ENCODE results near the gene GPHN.

The GPHN gene

GRCh38 chr14:67167420-67168109 is 659.6 kb downstream of the GPHN start:
- no peak for DNase-seq (ENCODE audit: low spot score)

- no peak for DNase-seq (ENCODE audit: low spot score)
Observed at GRCh38 chr14:67168110-67168441, 660.1 kb downstream of the GPHN start.

DNA sequence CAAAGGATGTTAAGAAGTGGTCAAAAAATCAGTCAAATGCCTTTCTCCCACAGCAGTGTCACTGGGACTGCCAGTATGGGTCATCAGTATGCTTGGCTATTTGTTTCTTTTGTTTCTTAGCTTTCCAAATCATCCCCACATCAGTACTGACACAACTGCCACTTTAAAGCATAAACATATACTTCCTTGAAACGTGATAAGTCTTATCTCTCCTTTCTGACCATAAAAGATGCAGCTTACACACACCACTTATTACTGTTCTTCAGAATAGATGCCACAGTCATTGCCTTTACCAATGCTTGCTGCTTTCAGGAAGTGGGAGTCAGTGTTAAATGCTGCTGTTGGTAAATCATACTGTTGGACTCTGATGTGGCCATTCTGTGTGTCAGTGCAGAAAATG is 662.7 kb downstream of the GPHN start:
- DNase-seq (ENCODE audit: low spot score) = no peak

GRCh38 chr14:67172056-67172455 is 664.1 kb downstream of the GPHN start:
- DNase-seq (ENCODE audit: low spot score) = no peak

DNA sequence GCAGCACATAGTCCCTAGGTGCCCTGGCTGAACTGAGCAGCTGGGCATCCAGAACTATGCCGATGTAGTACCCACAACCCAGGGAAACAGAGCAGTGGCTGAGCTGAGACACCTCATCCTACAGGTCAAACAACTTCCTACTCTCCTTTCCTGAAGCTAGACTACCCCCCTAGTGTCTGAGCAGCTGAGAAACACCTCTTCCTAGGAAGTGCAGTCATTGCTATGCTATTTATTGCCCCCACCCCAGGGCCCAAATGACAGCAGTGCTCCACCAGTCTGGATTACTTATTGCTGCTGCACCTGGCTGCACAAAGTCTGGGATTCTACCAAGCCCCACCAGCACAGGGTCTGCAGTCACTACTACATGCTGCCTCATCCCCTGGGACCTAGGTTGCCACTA is 664.6 kb downstream of the GPHN start:
- no peak for DNase-seq (ENCODE audit: low spot score)

DNA sequence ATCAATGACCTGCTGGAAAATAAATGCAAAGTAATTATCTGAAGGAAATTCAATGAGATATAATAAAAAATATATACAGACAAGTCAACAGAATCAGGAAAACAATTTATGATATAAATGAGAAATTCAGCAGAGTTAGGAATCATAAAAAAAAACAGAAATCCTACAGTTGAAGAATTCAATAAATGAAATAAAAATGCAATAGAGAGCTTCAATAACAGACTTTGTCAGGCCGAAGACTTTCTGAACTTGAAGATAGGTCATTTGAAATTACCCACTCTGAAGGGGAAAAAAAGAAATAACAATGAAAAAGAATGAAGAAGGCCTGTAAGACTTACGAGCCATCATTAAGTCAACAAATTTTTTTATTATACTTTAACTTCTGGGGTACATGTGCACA is 665.8 kb downstream of the GPHN start:
- DNase-seq (ENCODE audit: low spot score) = no peak

DNA sequence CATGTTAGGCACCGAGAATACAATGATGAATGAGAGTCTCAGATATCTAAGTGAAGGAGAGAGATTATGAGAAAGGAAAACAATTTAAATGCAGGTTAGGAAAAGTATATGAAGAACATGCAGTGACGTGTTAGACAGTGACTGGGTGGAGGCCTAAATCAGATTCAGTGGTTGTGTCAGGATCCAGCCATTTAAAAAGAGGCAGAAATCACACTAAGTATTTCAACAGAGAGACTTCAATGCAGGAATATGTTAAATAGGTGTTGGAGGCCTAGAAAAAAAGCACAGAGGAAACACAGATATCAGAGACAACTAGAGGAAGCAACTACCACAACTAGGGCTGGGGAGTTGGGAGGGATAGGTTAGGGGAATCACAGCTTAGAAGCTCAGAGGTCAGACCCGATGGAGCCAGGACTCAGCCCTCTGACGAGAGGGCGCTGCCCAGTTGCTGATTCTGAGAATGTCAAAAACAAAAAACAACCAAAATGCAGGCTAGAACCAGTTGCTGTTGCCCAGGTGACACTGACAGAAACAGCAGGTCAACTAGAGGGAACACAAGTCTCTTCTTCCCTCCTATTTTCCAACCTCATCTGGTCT is 678.3 kb downstream of the GPHN start:
- DNase-seq (ENCODE audit: low spot score) = no peak

GRCh38 chr14:67186789-67187584 is 679.0 kb downstream of the GPHN start:
- peak; percentile 33 for DNase-seq (ENCODE audit: low spot score)

- DNase-seq (ENCODE audit: low spot score) = peak; percentile 24
Observed at GRCh38 chr14:67187826-67188225, 679.9 kb downstream of the GPHN start.

DNA sequence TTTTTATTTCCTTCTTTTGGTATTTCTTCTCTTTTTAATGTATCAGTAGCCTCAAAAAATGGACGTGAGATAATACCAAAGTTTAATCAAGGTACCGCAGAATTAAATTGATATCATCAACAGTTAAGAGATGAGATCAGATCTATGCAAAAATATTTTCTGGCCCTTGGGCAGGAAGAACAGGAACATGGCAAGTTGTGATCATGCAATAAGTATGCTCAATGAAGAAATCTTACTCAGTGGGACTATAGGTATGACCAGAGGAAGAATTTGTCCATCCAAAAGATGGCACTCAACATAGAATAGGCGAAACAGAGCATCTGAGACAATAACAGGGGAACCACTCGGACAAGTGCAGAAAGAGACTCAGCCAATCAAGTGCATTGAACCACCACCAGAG is 680.4 kb downstream of the GPHN start:
- no peak for DNase-seq (ENCODE audit: low spot score)

- DNase-seq (ENCODE audit: low spot score) = no peak
Observed at GRCh38 chr14:67191768-67192290, 683.9 kb downstream of the GPHN start.

DNA sequence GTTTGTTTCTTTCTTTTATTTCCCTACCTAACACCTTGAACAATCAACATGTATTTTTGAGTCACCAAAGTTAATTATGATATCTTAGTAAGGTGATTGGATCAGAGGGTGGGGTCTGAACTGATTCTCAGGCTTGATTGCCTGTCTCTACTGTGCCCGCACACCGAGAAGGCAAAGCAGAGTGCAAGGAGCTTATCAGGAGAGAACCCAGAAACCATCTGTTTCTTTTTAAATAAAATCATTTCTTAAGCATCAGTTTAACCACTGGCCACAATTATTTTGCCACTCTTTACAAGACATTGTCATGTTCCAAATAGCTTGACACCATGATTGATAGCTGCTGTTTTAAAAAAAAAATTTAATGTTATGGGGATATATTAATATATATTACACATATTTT is 684.4 kb downstream of the GPHN start:
- no peak for DNase-seq (ENCODE audit: low spot score)

DNA sequence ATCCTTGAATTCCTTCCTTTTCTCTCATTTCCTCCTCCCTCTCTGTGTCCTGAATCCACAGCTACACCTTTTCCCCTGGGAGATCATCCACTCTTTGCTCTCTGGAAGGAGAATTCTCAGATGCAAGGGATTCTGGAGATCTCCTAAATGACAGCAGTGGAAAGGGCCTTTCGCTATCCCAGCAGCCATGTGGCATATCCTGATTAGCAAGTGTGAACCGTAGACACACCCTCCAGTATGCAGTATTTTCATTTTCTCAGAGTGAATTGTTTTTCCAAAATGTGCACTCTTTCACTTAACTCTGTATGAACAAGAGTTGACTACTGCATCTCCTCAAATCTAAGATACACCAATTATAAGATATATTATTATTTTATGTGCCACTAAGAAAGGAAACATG is 687.3 kb downstream of the GPHN start:
- DNase-seq (ENCODE audit: low spot score) = no peak

DNA sequence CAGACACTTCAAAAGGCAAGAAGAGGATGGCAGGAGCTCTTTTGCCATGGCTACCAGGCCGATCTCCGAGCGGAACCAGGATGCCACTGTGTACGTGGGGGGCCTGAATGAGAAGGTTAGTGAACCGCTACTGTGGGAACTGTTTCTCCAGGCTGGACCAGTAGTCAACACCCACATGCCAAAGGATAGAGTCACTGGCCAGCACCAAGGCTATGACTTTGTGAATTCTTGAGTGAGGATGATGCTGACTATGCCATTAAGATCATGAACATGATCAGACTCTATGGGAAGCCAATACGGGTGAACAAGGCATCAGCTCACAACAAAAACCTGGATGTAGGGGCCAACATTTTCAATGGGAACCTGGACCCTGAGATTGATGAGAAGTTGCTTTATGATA is 691.1 kb downstream of the GPHN start:
- no peak for DNase-seq (ENCODE audit: low spot score)

DNA sequence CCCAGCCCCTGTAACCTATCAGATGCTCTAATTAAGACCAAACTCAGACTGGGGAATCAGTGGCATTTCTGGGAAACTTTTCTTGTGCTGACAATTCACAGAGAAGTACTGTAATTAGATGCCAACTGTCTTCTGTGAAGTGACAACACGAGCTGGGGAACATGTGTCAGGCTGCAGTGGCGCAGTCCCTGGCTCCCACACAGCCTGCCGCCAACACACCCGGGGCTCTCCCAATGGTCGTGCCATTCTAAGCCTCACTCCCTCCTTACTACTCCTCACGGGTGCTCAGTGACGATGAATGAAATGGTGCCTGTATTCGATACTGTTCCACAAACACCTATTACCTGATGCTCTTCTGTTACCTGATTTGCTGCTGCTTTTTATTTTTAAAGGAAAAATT is 699.9 kb downstream of the GPHN start:
- DNase-seq (ENCODE audit: low spot score) = no peak

DNA sequence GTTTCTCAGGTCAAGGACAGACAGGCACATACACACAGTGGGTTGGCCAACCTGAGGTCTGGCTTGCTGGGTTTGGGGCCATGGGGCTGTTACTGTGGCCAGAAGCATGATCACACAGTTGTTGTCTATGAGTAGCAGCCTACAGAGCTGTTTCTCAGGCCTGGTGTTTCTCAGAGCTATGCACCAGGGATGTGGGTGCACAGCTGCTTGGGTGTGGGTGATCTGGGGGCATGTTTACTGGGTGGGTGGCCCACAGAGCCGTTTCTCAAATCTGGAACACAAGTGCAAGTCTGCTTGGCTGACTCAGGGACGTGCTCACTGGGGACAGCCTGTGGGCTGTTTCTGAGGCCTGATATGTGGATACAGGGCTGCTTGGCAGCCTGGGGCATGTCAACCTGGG is 710.2 kb downstream of the GPHN start:
- DNase-seq (ENCODE audit: low spot score) = no peak

DNA sequence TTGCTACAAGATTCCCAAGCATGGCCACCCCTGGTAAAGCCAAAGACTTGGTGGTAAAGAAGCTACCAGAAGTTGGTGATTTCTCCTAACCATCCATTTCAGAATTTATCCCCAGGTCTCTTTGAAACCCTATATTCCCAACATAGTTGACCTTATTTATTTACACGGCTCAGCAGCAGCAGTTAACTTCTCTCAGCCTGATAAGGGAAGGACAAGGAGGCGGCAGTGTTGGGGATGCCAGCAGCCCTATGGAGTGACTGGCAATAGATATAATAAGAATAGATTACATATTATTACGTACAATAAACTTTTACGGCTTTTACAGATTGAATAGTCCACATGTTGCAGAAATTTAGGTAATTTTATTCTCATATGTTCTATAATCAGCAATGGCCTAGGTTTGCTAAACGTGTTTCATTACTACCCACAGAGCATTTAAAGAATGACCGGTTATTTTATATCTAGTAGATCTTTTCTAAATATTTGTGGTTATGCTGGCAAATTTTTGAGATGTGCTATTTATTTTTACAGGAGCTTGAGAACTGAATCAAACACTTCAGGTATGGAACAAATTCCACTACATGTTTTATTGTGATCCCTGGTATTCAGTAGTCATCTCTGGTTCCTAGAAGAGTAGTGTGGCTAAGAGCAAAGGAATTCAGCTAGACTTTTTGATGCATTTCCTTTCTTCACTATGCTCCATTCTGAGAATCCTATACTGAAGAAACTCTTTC is 713.5 kb downstream of the GPHN start:
- DNase-seq (ENCODE audit: low spot score) = no peak

GRCh38 chr14:67221982-67222328 is 714.0 kb downstream of the GPHN start:
- DNase-seq (ENCODE audit: low spot score) = no peak

GRCh38 chr14:67225523-67225922 is 717.6 kb downstream of the GPHN start:
- DNase-seq (ENCODE audit: low spot score) = no peak

DNA sequence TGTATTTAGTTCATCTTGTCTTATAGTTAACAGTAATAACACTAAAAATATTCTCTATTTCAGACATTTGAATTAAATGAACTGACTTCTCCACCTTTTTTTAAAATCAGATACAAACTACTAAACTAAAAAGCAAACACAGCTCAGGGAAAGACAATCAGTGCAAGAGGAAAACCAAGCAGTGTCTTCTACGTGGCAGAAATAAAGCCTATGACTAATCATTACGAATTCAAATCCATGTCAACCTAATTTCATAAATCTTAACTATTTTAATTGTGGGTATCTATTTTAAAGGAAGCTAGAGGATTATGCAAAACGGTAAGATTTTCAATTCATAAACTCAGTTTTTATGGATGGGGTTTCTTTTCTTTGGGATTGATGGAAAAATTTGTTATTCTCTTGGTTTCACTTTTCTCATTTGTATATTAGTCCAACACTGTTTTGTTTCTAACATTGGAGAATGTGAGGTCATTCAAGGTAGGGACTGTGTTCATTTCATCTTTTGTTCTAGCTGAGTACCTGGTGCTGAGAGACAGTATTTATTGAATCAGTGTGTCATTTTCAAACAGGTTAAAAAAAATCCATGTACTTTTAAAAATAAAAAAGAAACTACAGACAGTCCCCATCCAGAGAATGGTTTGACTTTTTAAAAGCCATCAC is 720.5 kb downstream of the GPHN start:
- no peak for DNase-seq (ENCODE audit: low spot score)
